ENCODE results near the gene COL15A1. TPM values are rescaled to one million over a fixed set of nuclear protein-coding genes. Genes with fewer than 3 reads are reported as not detected.
A peak's percentile ranks its signal among the peaks of the same experiment; 100 is the strongest.

COL15A1 gene
- total RNA-seq, 1 experiment from 2014 or later = 0.04 TPM

GRCh38 chr9:98906273-98907040, 37.2 kb upstream of the COL15A1 start:
- no peaks in the 10 kb centered on the region for H3K27me3 ChIP-seq (replicated peaks; ENCODE audit: insufficient read depth, low read depth, low read length, poor library complexity)
- no peak overlapping the region for H3K4me3 ChIP-seq (ENCODE audit: low read depth, low read length, poor library complexity, severe bottlenecking)
- no peak for TF ChIP-seq EZH2 (IDR thresholded peaks at IDR 0.05; ENCODE audit: borderline replicate concordance, low read depth, low read length, poor library complexity, severe bottlenecking)
- no peak for TF ChIP-seq CTCF (conservative IDR thresholded peaks at IDR 0.05; ENCODE audit: low read depth, low read length)
- no peaks in the 10 kb centered on the region for H3K36me3 ChIP-seq (ENCODE audit: insufficient read depth, low read length, poor library complexity, severe bottlenecking)
- peak; percentile 15 for DNase-seq (ENCODE audit: low spot score)
- no peak overlapping the region for H3K27ac ChIP-seq (ENCODE audit: low read depth, low read length, poor library complexity, severe bottlenecking)
- H3K4me1 ChIP-seq (ENCODE audit: insufficient read depth, low read length, poor library complexity, severe bottlenecking) = no peaks in the 10 kb centered on the region
- intact Hi-C loops (cut with micrococcal nuclease; ENCODE audit: unreplicated experiment) = no loop called here
- POLR2A ChIA-PET (ENCODE audit: low non-redundant PET) = no interaction called here
- no peaks in the 10 kb centered on the region for H3K9me3 ChIP-seq (ENCODE audit: low read depth, low read length, poor library complexity, severe bottlenecking)
- CTCF ChIA-PET = no interaction called here
- no TSS peak for BruUV-seq (replicated peaks)

GRCh38 chr9:98907055-98907454, 36.7 kb upstream of the COL15A1 start:
- intact Hi-C loops (cut with micrococcal nuclease; ENCODE audit: unreplicated experiment) = no loop called here
- Histone ChIP-seq H3K4me1 (ENCODE audit: insufficient read depth, low read length, poor library complexity, severe bottlenecking) (no peaks in the 10 kb centered on the region), H3K27ac (ENCODE audit: low read depth, low read length, poor library complexity, severe bottlenecking) (no peak overlapping the region), H3K9me3 (ENCODE audit: low read depth, low read length, poor library complexity, severe bottlenecking) (no peaks in the 10 kb centered on the region), H3K4me3 (ENCODE audit: low read depth, low read length, poor library complexity, severe bottlenecking) (no peak overlapping the region), H3K36me3 (ENCODE audit: insufficient read depth, low read length, poor library complexity, severe bottlenecking) (no peaks in the 10 kb centered on the region), H3K27me3 (replicated peaks; ENCODE audit: insufficient read depth, low read depth, low read length, poor library complexity) (no peaks in the 10 kb centered on the region)
- ChIA-PET CTCF (no interaction called here), POLR2A (ENCODE audit: low non-redundant PET) (no interaction called here)
- no peak for TF ChIP-seq EZH2 (IDR thresholded peaks at IDR 0.05; ENCODE audit: borderline replicate concordance, low read depth, low read length, poor library complexity, severe bottlenecking)
- TF ChIP-seq CTCF (conservative IDR thresholded peaks at IDR 0.05; ENCODE audit: low read depth, low read length) = no peak
- BruUV-seq (replicated peaks) = no TSS peak
- no peak for DNase-seq (ENCODE audit: low spot score)

- Histone ChIP-seq H3K27me3 (replicated peaks; ENCODE audit: insufficient read depth, low read depth, low read length, poor library complexity) (no peaks in the 10 kb centered on the region), H3K4me1 (ENCODE audit: insufficient read depth, low read length, poor library complexity, severe bottlenecking) (no peaks in the 10 kb centered on the region), H3K4me3 (ENCODE audit: low read depth, low read length, poor library complexity, severe bottlenecking) (no peak overlapping the region), H3K36me3 (ENCODE audit: insufficient read depth, low read length, poor library complexity, severe bottlenecking) (no peaks in the 10 kb centered on the region), H3K27ac (ENCODE audit: low read depth, low read length, poor library complexity, severe bottlenecking) (no peak overlapping the region), H3K9me3 (ENCODE audit: low read depth, low read length, poor library complexity, severe bottlenecking) (no peaks in the 10 kb centered on the region)
- no peak for TF ChIP-seq CTCF (conservative IDR thresholded peaks at IDR 0.05; ENCODE audit: low read depth, low read length)
- intact Hi-C loops (cut with micrococcal nuclease; ENCODE audit: unreplicated experiment) = no loop called here
- BruUV-seq (replicated peaks) = no TSS peak
- no peak for DNase-seq (ENCODE audit: low spot score)
- CTCF ChIA-PET = interaction anchor here (0.6 kb wide), 1 partner anchor 62 kb away, joined by 12 read pairs; no protein-coding TSS in a partner anchor
- POLR2A ChIA-PET (ENCODE audit: low non-redundant PET) = no interaction called here
Measured at GRCh38 chr9:98908897-98909634, 34.6 kb upstream of the COL15A1 start.

Data from A673 (cell line).